GM23338 (cell line): Measurements from ENCODE around the gene SND1.

ENCODE experiments used
- TF ChIP-seq, protein P1 (sequence below), 2 experiments: fragments of 200-600 bp in 1 of 2; sonication (generic) in 1 of 2; conservative IDR thresholded peaks; 2 replicates each; pipeline versions ENCODE4 v1.5.1 to v1.6.1; 2016 to 2017; ENCODE audit warnings: antibody characterized with exemption in 2 of 2, low read depth in 2 of 2, mild to moderate bottlenecking in 2 of 2, moderate library complexity in 1 of 2
- TF ChIP-seq, protein P2 (sequence below): IDR thresholded peaks from one replicate; pipeline ENCODE4 v1.6.1; 2018; ENCODE audit warnings: antibody characterized with exemption; ENCODE audit not compliant: unreplicated experiment

DNA sequence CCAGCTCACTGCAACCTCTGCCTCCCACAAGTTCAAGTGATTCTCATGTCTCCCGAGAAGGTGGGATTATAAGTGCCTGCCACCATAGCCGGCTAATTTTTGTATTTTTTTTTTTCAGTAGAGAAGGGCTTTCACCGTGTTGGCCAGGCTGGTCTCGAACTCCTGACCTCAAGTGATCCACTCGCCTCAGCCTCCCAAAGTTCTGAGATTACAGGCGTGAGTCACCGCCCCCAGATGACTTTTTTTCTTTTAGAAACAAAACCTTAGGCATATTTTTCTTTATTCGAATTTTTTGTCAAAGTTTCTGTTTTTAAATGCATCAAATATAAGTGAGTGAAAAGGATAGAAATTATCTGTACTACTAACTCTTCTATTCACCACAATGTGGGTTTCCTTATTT is 266.1 kb downstream of the SND1 start:
- TF ChIP-seq, protein P1, sequence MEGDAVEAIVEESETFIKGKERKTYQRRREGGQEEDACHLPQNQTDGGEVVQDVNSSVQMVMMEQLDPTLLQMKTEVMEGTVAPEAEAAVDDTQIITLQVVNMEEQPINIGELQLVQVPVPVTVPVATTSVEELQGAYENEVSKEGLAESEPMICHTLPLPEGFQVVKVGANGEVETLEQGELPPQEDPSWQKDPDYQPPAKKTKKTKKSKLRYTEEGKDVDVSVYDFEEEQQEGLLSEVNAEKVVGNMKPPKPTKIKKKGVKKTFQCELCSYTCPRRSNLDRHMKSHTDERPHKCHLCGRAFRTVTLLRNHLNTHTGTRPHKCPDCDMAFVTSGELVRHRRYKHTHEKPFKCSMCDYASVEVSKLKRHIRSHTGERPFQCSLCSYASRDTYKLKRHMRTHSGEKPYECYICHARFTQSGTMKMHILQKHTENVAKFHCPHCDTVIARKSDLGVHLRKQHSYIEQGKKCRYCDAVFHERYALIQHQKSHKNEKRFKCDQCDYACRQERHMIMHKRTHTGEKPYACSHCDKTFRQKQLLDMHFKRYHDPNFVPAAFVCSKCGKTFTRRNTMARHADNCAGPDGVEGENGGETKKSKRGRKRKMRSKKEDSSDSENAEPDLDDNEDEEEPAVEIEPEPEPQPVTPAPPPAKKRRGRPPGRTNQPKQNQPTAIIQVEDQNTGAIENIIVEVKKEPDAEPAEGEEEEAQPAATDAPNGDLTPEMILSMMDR (conservative IDR thresholded peaks at IDR 0.05; ENCODE audit: low read depth in 2 of 2) = no peak
- TF ChIP-seq, protein P2, sequence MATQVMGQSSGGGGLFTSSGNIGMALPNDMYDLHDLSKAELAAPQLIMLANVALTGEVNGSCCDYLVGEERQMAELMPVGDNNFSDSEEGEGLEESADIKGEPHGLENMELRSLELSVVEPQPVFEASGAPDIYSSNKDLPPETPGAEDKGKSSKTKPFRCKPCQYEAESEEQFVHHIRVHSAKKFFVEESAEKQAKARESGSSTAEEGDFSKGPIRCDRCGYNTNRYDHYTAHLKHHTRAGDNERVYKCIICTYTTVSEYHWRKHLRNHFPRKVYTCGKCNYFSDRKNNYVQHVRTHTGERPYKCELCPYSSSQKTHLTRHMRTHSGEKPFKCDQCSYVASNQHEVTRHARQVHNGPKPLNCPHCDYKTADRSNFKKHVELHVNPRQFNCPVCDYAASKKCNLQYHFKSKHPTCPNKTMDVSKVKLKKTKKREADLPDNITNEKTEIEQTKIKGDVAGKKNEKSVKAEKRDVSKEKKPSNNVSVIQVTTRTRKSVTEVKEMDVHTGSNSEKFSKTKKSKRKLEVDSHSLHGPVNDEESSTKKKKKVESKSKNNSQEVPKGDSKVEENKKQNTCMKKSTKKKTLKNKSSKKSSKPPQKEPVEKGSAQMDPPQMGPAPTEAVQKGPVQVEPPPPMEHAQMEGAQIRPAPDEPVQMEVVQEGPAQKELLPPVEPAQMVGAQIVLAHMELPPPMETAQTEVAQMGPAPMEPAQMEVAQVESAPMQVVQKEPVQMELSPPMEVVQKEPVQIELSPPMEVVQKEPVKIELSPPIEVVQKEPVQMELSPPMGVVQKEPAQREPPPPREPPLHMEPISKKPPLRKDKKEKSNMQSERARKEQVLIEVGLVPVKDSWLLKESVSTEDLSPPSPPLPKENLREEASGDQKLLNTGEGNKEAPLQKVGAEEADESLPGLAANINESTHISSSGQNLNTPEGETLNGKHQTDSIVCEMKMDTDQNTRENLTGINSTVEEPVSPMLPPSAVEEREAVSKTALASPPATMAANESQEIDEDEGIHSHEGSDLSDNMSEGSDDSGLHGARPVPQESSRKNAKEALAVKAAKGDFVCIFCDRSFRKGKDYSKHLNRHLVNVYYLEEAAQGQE = no peak
